ENCODE results near the gene MUSTN1.

The MUSTN1 gene

DNA sequence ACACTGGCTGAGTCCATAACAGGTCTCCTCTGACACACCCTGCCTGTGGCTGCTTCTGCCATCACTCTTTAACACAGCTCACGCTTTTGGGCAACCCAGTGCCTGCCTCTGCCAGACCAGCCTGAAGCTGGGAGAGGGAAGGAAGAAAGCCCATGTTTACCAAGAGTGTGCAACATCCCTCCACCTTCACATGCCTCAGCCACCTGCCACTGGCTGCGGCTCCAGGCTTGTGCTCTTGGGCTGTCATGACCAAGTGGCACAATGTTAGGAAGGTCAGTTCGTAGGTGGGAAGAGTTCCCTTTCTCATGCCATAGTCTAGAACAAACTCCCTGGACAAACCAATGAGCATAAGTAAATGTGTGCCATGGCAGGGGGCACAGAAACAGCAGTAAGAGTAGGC, 42.3 kb upstream of the MUSTN1 start:
- Histone ChIP-seq H3K4me2 (ENCODE audit: low read depth, low read length) (no peak overlapping the region), H3K4me3 (ENCODE audit: low read length) (no peak overlapping the region), H3K36me3 (replicated peaks; ENCODE audit: insufficient read depth, low read length) (no peaks in the 10 kb centered on the region), H3K79me2 (ENCODE audit: low read length) (no peaks in the 10 kb centered on the region; the same call in 1 of the 2 replicates), H3K9me2 (replicated peaks; ENCODE audit: insufficient read depth, low read length) (no peaks in the 10 kb centered on the region), H4K20me1 (ENCODE audit: insufficient read depth, low read length) (no peaks in the 10 kb centered on the region), H3F3A (ENCODE audit: insufficient read depth, low read length) (no peaks in the 10 kb centered on the region), H2AFZ (ENCODE audit: low read length) (no peak overlapping the region), H3K9ac (ENCODE audit: low read length) (no peak overlapping the region), H3K27ac (ENCODE audit: low read length) (no peak overlapping the region), H3K9me3 (replicated peaks; ENCODE audit: insufficient read depth, low read length) (no peaks in the 10 kb centered on the region), H3K4me1 (ENCODE audit: low read length) (no peaks in the 10 kb centered on the region), H3K27me3 (replicated peaks; ENCODE audit: insufficient read depth, low read length) (no peaks in the 10 kb centered on the region)
- TF ChIP-seq EZH2 (optimal IDR thresholded peaks at IDR 0.05; ENCODE audit: low read depth, low read length), result no peak
- TF ChIP-seq, protein P1, sequence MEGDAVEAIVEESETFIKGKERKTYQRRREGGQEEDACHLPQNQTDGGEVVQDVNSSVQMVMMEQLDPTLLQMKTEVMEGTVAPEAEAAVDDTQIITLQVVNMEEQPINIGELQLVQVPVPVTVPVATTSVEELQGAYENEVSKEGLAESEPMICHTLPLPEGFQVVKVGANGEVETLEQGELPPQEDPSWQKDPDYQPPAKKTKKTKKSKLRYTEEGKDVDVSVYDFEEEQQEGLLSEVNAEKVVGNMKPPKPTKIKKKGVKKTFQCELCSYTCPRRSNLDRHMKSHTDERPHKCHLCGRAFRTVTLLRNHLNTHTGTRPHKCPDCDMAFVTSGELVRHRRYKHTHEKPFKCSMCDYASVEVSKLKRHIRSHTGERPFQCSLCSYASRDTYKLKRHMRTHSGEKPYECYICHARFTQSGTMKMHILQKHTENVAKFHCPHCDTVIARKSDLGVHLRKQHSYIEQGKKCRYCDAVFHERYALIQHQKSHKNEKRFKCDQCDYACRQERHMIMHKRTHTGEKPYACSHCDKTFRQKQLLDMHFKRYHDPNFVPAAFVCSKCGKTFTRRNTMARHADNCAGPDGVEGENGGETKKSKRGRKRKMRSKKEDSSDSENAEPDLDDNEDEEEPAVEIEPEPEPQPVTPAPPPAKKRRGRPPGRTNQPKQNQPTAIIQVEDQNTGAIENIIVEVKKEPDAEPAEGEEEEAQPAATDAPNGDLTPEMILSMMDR (IDR thresholded peaks at IDR 0.05; ENCODE audit: low read length), result no peak
- no peak for TF ChIP-seq EZH2phosphoT487 (IDR thresholded peaks at IDR 0.05; ENCODE audit: low read length)
- no peak for DNase-seq

GRCh38 chr3:52874864-52875587, 40.2 kb upstream of the MUSTN1 start:
- TF ChIP-seq EZH2 (optimal IDR thresholded peaks at IDR 0.05; ENCODE audit: low read depth, low read length), result no peak
- no peak for TF ChIP-seq EZH2phosphoT487 (IDR thresholded peaks at IDR 0.05; ENCODE audit: low read length)
- TF ChIP-seq, protein P1 (IDR thresholded peaks at IDR 0.05; ENCODE audit: low read length), result no peak
- Histone ChIP-seq H3K9me2 (replicated peaks; ENCODE audit: insufficient read depth, low read length) (no peaks in the 10 kb centered on the region), H3F3A (ENCODE audit: insufficient read depth, low read length) (no peaks in the 10 kb centered on the region), H3K4me2 (ENCODE audit: low read depth, low read length) (no peak overlapping the region), H3K9ac (ENCODE audit: low read length) (no peak overlapping the region), H3K9me3 (replicated peaks; ENCODE audit: insufficient read depth, low read length) (no peaks in the 10 kb centered on the region), H3K27me3 (replicated peaks; ENCODE audit: insufficient read depth, low read length) (no peaks in the 10 kb centered on the region), H3K4me1 (ENCODE audit: low read length) (no peaks in the 10 kb centered on the region), H3K79me2 (ENCODE audit: low read length) (no peaks in the 10 kb centered on the region; the same call in 1 of the 2 replicates), H3K36me3 (replicated peaks; ENCODE audit: insufficient read depth, low read length) (no peaks in the 10 kb centered on the region), H4K20me1 (ENCODE audit: insufficient read depth, low read length) (no peaks in the 10 kb centered on the region), H3K4me3 (ENCODE audit: low read length) (no peak overlapping the region), H2AFZ (ENCODE audit: low read length) (no peak overlapping the region), H3K27ac (ENCODE audit: low read length) (no peak overlapping the region)
- no peak for DNase-seq

GRCh38 chr3:52874160-52874701, 39.4 kb upstream of the MUSTN1 start:
- no peak overlapping the region for H2AFZ ChIP-seq (ENCODE audit: low read length)
- no peaks in the 10 kb centered on the region for H3K27me3 ChIP-seq (replicated peaks; ENCODE audit: insufficient read depth, low read length)
- H3K4me2 ChIP-seq (ENCODE audit: low read depth, low read length), result no peak overlapping the region
- H3K36me3 ChIP-seq (replicated peaks; ENCODE audit: insufficient read depth, low read length), result no peaks in the 10 kb centered on the region
- DNase-seq, result no peak
- no peak overlapping the region for H3K27ac ChIP-seq (ENCODE audit: low read length)
- no peaks in the 10 kb centered on the region for H4K20me1 ChIP-seq (ENCODE audit: insufficient read depth, low read length)
- TF ChIP-seq EZH2phosphoT487 (IDR thresholded peaks at IDR 0.05; ENCODE audit: low read length) (no peak), EZH2 (optimal IDR thresholded peaks at IDR 0.05; ENCODE audit: low read depth, low read length) (no peak)
- TF ChIP-seq, protein P1 (IDR thresholded peaks at IDR 0.05; ENCODE audit: low read length), result no peak
- no peak overlapping the region for H3K9ac ChIP-seq (ENCODE audit: low read length)
- H3K4me3 ChIP-seq (ENCODE audit: low read length), result no peak overlapping the region
- no peaks in the 10 kb centered on the region for H3K9me2 ChIP-seq (replicated peaks; ENCODE audit: insufficient read depth, low read length)
- H3K9me3 ChIP-seq (replicated peaks; ENCODE audit: insufficient read depth, low read length), result no peaks in the 10 kb centered on the region
- H3K79me2 ChIP-seq (ENCODE audit: low read length), result no peaks in the 10 kb centered on the region; the same call in 1 of the 2 replicates
- H3K4me1 ChIP-seq (ENCODE audit: low read length), result no peaks in the 10 kb centered on the region
- no peaks in the 10 kb centered on the region for H3F3A ChIP-seq (ENCODE audit: insufficient read depth, low read length)
